ENCODE results near the gene TGFBI.

The TGFBI gene

GRCh38 chr5:136028782-136029742 is at the start of gene TGFBI:
Gene TGFBI, plus strand, starts transcription at chr5:136028988. Its CDS starts 68 bp downstream, at chr5:136029056.
- in situ Hi-C loops (cut with MboI; ENCODE audit: low sequenced_read_pairs) = no loop called here

DNA sequence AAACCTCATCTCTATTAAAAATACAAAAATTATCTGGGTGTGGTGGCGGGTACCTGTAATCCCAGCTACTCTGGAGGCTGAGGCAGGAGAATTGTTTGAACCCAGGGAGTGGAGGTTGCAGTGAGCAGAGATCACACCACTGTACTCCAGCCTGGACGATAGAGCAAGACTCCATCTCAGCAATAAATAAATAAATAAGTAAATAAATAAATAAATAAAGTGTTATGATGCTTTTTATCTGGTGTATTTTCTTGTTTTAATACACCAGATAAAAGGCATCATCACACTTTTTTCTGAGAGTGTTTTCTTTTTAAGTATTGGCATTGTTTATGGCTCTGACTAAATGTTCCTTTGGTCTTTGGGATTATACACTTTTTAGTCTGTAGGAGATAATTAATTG is 49.8 kb upstream of the TGFBI start:
- in situ Hi-C loops (cut with MboI; ENCODE audit: low sequenced_read_pairs) = no loop called here

GRCh38 chr5:135979510-135979909 is 49.3 kb upstream of the TGFBI start:
- in situ Hi-C loops (cut with MboI; ENCODE audit: low sequenced_read_pairs) = no loop called here

DNA sequence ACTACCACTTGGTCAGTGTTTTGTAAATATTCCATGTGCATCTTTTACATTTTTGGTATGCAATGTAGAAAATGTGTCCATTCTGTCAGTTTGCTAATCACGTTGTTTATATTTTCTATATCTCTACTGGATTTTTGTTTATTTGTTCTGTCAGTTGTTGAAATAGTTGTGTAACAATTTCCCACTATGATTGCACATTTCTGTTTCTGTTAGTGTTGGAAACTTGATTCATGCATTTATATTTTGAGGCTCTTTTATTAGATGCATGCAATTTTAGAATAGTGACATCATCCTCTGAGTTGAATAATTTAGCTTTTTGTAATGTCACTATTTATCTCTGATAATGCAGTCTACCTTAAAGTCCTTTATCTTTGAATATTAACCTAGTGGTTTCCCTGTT is 48.2 kb upstream of the TGFBI start:
- in situ Hi-C loops (cut with MboI; ENCODE audit: low sequenced_read_pairs) = no loop called here

DNA sequence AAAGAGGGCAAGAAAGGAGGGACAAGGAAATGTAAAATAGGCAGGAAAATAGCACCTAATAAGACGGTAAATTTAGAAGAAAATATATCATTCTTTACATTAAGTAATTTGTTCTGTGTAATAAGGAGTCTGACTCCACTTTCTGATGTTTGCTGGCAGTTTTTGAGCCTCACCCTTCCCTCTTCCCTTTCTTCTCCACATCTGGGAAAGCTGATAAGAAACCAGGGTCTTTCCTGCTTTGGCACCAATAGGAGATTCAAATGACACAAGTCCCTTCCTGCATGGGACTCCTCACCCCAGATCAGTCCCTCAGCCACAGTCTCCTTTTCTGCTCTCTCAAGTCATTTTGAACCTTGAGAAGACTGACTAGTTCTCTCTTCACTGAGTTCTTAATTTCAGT is 42.8 kb upstream of the TGFBI start:
- in situ Hi-C loops (cut with MboI; ENCODE audit: low sequenced_read_pairs) = no loop called here

- in situ Hi-C loops (cut with MboI; ENCODE audit: low sequenced_read_pairs) = no loop called here
Observed at GRCh38 chr5:135986401-135986800, 42.4 kb upstream of the TGFBI start.

GRCh38 chr5:135986891-135987401 is 41.8 kb upstream of the TGFBI start:
- in situ Hi-C loops (cut with MboI; ENCODE audit: low sequenced_read_pairs) = no loop called here

DNA sequence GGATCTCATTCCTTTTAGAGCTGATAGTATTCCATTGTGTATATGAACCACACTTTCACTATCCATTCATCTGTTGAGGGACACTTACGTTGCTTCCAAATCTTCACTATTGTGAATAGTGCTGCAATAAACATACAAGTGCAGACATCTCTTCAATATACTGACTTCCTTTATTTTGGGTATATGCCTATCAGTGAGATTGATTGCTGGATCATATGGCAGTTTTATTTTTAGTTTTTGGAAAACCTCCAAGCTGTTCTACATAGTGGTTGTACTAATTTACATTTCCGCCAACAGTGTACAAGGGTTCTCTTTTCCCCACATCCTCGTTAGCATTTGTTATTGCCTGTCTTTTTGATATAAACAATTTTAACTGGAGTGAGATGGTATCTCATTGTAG is 40.2 kb upstream of the TGFBI start:
- in situ Hi-C loops (cut with MboI; ENCODE audit: low sequenced_read_pairs) = no loop called here

DNA sequence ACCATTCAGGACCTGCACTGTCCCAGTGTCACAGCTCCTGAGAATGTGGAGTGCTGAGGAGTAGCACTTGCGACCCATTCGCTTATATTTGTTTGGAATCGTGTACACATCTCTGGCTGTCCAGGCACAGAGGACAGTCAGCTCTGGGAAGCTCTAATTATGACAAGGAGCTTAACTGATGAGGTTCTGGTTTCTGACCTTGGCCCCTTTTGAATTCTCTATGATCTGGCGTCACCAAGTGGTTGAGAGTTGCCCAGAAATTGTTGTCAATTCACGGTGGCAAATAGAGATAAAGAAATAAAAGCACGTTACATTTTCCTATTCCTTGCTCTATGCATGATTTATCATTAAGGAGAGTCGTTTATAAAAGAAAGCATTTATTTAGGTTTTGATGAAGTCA is 39.1 kb upstream of the TGFBI start:
- in situ Hi-C loops (cut with MboI; ENCODE audit: low sequenced_read_pairs) = no loop called here

DNA sequence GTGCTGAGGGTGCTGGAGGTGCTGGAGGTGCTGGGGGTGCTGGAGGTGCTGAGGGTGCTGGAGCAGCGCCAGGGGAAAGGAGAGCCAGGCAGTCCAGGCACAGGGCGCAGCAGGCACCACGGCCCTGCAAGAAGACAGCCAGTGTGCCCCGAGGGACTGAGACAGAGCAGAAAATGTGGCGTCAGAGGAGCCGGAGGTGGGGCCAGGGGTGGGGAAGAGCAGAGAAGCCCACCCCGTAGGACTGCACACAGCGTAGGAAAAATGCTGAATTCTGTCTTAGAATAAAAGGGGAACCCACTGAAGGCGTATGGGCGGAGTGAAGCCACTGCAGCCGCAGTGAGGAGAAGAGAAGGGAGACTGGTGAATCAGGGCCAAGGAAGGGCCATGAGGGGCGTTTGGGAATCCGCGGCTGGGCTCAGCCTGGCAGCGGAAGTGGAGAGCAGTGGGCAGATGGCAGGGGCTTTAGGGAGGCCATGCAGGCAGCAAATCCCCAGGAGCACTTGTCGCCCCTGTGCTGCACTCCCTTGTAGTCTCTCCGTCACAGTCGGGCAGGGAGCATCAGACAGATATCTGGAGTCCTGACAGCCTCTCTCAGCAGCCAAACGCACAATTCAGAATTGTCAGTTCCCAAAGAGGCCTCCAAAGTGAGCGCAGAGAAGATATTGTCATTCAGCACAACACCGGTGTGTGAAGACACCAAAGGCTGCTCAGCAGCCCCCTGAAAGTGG is 38.1 kb upstream of the TGFBI start:
- in situ Hi-C loops (cut with MboI; ENCODE audit: low sequenced_read_pairs) = no loop called here

GRCh38 chr5:135991429-135991828 is 37.4 kb upstream of the TGFBI start:
- in situ Hi-C loops (cut with MboI; ENCODE audit: low sequenced_read_pairs) = no loop called here

DNA sequence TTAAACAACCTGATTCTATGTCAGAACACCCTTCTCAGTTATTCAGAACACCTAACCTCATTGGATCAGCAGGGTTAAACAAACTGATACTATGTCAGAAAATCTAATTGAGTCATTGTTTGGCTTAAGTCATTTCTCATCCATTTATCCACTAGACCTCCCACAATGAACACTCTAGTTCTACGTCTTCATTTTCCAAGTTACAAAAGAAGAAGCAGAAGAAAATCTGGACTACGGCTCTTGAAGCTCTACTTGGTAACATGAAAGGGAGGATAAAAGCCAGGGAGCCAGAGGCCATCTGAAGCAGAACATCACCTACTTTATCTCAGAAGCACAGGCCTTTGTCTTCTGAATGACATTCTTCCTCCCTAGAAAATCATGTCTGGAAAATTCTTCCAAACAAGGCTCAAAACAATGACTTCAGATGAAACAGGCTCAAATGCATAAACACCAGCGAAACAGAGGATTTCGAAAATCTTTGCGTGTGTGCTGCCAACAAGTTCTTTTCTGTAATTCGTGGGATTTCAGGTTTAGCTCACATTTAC is 35.4 kb upstream of the TGFBI start:
- in situ Hi-C loops (cut with MboI; ENCODE audit: low sequenced_read_pairs) = no loop called here

GRCh38 chr5:135993880-135994636 is 34.7 kb upstream of the TGFBI start:
- in situ Hi-C loops (cut with MboI; ENCODE audit: low sequenced_read_pairs) = no loop called here

DNA sequence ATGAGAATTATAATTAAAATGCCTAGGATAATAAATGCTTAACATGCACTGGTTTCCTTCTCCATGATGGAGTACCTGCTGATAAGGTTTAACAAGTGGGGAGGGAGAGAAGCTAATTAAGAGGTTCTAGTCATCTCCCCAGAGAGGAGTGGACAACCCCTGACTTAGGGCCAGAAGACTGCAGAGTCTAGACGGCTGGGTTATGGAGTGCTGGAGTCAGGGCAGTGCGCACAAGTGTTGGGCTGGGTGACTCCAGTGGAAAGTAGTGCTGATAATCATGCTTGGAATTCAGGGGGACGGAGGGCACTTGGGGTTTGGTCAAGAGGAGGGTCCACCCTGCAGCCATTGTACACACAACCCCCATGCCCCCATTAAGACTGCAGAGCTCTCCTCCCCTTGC is 32.8 kb upstream of the TGFBI start:
- in situ Hi-C loops (cut with MboI; ENCODE audit: low sequenced_read_pairs) = no loop called here

DNA sequence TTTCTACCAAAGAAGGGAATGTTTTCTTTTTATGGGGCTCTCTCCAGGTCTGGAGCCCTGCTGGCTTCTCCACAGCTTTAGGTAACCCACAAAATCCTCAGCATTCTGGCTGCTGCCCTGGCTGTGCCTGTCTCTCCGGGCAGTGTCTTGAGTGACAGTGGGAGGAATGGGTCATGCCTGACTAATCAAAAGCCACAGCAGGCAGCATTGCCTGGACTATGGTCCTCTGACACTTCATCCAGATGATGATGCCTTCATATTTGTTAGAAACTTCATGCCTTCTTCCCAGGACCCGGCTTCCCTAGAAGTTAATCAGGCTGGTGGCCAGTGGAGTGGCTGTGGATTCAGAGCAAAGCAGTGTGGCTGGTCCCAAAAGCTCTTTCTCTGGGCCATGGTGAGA is 32.2 kb upstream of the TGFBI start:
- in situ Hi-C loops (cut with MboI; ENCODE audit: low sequenced_read_pairs) = no loop called here

DNA sequence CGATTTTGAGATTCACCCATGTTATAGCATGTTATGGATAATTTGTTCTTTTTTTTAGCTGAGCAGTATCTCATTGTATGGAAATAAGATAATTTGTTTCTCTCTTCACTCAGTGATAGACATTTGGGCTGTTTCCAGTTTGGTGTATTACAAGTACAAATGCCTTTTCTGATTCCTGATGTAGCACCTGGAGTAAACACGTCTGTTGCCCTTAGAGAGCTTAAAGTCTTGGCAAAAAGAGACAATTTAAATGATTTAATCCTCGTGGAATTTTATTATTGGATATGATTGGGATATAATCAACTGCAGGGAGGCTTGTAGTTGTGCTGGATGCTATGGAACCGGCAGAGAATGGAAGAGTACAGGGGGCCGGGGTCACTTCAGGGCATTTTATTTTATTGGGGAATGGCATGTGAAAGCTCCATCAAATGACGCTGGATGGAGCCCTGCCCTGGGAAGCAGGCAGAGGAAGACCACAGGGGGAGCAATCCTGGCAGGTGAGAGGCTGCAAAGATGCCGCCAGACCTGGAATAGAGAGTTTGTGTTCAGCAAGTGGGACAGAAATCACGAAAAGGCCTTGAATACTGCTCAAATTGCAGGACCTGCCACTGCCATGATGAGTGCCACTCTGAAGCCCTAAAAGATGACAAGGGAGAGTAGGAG is 31.0 kb upstream of the TGFBI start:
- in situ Hi-C loops (cut with MboI; ENCODE audit: low sequenced_read_pairs) = no loop called here

GRCh38 chr5:135998889-135999288 is 29.9 kb upstream of the TGFBI start:
- in situ Hi-C loops (cut with MboI; ENCODE audit: low sequenced_read_pairs) = no loop called here

- in situ Hi-C loops (cut with MboI; ENCODE audit: low sequenced_read_pairs) = no loop called here
Observed at GRCh38 chr5:135999406-136000139, 29.2 kb upstream of the TGFBI start.

DNA sequence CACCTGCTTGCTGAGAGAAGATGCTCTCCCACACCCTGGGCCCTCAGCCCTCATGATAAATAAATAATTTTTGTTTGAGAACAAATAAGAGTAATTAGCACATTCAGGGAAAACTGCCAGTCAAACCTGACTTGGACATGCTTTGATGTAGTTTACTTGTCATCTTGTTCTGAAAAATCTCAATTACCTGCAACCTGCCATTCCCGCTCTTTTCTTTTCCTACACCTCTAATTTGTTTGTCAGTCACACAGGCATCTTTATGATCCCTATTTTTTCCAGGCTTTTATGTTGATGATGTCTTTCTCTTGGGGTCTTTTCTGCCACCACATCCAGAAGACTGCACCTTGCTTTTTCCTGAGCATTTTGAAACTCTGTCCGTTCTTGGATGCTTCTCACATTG is 28.6 kb upstream of the TGFBI start:
- in situ Hi-C loops (cut with MboI; ENCODE audit: low sequenced_read_pairs) = no loop called here

- in situ Hi-C loops (cut with MboI; ENCODE audit: low sequenced_read_pairs) = no loop called here
Observed at GRCh38 chr5:136000932-136001331, 27.9 kb upstream of the TGFBI start.

Data from HL-60/S4 treated with retinoic acid at 250 ng/mL for 4 days and 3 days (cell line).